ENCODE data around the gene PTK7.

DNA sequence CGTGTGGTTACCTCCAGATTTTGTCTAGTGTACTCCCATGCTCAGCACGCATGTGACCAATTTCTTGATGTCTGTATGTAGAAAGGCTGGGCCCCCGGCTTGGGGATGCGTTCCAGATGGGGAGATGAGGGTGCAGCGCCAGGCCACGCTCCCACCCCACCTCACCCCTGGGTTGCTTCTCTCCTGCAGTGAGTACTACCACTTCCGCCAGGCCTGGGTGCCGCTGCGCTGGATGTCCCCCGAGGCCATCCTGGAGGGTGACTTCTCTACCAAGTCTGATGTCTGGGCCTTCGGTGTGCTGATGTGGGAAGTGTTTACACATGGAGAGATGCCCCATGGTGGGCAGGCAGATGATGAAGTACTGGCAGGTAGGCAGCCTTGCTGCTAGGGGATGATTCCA lies 83.5 kb downstream of the PTK7 start:
- TF ChIP-seq, protein P1, sequence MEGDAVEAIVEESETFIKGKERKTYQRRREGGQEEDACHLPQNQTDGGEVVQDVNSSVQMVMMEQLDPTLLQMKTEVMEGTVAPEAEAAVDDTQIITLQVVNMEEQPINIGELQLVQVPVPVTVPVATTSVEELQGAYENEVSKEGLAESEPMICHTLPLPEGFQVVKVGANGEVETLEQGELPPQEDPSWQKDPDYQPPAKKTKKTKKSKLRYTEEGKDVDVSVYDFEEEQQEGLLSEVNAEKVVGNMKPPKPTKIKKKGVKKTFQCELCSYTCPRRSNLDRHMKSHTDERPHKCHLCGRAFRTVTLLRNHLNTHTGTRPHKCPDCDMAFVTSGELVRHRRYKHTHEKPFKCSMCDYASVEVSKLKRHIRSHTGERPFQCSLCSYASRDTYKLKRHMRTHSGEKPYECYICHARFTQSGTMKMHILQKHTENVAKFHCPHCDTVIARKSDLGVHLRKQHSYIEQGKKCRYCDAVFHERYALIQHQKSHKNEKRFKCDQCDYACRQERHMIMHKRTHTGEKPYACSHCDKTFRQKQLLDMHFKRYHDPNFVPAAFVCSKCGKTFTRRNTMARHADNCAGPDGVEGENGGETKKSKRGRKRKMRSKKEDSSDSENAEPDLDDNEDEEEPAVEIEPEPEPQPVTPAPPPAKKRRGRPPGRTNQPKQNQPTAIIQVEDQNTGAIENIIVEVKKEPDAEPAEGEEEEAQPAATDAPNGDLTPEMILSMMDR (conservative IDR thresholded peaks at IDR 0.05): no peak
- no peak for TF ChIP-seq EZH2 (IDR thresholded peaks at IDR 0.05; ENCODE audit: low read depth)

All from PC-9 (cell line).